HPDE6-E6E7 (cell line): ENCODE results near the gene ZBTB46.
"Not testable (repeated sequence)": the region's sequence is repeated elsewhere in the genome, so short reads cannot be mapped to it uniquely, and the experiment has no call there.

ENCODE experiments used
- DNase-seq: peaks from one replicate; pipeline ENCODE4 v3.0.0; 2011; ENCODE audit warnings: missing footprints; ENCODE audit errors: extremely low spot score

The ZBTB46 gene

DNA sequence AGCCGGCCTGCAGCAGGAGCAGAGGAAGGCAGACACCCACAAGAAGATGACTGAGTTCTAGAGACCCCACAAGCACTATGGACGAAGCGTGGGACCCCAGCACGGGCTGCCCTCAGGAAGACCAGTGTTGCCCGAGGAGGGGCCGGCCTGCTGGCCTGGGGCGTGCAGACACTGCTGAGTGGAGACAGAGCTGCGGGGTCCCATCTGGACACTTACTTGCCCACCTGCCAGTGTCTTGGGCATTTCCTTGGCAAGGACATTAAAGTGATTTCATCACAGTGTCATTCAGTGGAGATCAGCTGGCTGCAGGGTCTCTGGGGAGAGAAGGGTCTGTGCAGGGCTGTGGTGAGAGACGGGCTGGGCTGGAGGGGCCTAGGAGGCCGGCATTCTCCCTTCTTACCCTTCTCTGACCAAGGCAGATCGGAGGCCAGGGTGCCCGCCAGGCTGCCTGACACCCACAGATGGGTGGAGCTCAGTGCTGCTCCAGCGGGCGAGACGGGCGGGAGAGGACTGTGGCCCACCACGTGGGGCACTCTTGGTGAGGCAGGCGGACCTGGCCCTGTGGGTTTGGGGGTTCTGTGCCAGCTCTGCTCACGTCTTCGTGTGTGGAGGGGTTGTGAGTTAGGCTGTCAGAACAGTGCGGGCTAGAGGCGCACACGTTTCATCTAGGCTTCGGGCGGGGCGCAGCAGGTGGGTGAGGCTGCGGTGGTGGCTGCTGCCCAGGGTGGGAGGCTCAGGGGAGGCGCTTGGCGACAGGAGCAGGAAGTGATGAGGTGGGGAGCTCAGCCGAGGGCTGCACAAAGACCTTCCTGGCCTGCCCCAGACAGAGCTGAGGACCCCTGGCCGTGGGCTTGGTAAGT lies 95.0 kb downstream of the ZBTB46 start, which contains the start of gene LIME1:
Gene LIME1 (plus strand): TSS at position 806 of the 860 bp plus-strand sequence. CDS start 886 bp downstream, outside the sequence.
- DNase-seq, result no peak

DNA sequence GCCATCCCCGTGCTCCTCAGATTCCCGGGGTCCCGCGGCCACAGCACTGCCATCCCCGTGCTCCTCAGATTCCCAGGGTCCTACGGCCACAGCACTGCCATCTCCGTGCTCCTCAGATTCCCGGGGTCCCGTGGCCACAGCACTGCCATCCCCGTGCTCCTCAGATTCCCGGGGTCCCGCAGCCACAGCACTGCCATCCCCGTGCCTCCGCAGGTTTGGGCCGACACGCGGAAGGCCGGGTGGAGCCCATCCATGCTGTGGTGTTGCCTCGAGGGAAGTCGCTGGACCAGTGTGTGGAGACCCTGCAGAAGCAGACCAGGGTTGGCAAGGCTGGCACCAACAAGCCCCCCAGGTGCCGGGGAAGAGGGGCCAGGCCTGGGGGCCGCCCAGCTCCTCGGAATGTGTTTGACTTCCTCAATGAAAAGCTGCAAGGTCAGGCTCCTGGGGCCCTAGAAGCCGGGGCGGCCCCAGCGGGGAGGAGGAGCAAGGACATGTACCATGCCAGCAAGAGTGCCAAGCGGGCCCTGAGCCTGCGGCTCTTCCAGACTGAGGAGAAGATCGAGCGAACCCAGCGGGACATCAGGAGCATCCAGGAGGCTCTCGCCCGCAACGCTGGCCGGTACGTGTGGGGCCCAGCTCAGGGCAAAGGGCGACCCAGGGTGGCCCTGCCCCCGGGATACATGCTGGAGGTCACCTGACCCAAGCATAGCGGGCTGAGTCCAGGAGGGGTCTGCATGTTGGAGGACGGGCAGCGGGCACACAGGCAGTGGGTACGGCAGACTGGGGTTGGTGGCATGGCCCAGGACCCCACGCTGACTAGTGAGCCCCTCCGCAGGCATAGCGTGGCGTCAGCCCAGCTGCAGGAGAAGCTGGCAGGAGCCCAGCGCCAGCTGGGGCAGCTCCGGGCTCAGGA lies 95.9 kb downstream of the ZBTB46 start:
- no peak for DNase-seq

DNA sequence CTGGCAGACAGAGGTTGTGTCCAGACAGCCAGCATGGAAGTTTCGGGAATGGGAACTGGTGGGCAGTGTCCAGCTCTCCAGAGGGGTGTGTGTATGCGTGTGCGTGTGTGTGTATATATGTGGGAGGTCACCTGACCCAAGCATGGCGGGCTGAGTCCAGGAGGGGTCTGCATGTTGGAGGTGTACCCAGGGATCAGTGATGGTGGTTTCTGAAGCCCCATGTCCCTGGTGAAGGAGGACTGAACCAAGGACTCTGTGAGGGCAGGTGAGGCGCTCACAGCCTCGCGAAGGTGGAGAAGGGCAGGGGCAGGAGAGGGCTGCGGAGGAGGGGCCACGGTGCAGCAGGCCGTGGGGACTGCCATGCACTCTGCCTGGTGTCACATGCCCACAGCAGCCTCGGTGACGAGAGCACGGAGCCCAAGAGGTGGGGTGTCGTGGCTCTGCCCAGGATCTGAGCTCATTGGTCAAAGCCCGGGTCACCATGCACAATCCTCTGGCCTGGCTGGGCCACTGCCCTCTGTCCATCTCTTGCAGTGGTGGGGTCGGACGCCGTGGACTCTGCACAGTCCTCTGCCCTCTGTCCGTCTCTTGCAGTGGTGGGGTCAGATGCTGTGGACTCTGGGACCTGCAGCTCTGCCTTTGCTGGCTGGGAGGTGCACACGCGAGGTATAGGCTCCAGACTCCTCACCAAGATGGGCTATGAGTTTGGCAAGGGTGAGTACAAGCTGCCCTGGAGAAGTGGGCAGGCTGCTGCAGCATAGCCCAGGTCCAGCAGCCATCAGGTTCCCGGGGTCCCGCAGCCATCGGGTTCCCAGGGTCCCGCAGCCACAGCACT lies 96.7 kb downstream of the ZBTB46 start:
- DNase-seq, result no peak

DNA sequence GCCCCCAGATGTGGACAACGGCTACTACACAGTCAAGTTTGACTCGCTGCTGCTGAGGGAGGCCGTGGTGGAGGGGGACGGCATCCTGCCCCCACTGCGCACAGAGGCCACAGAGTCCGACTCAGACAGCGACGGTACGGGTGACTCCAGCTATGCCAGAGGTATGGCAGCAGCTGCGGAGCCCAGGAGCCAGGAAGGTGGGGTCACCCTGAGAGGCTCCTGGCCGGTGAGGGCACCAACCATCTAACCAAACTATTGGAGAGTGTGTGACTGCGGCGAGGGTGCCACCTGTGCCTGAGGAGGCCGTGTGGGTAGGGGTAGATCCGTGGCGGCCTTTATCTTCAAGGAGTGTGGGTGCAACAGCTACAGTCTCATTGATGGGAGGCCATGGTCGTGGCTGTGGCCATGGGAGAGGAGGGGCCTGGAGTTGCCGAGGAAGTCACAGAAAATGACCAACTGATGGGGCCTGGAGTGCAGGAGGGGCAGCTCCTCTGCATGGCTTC lies 97.4 kb downstream of the ZBTB46 start:
- no peak for DNase-seq

DNA sequence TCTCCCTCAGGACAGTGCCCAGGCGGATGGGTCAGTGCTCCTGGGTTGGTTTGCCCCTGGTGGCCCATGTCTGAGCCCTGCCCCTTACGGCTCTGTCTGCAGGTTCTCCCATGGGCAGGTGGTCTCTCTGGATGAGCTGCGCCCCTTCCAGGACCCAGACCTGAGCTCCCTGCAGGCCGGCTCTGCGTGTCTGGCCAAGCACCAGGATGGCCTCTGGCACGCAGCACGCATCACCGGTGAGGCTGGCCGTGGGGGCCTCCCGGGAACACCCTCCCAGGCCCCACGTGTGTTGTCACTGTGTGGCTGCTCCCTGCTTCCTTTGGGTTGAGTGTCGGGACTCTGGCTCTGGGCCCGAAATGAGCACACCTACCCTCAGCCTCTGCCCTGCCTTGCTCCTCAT lies 97.9 kb downstream of the ZBTB46 start:
- DNase-seq, result no peak

DNA sequence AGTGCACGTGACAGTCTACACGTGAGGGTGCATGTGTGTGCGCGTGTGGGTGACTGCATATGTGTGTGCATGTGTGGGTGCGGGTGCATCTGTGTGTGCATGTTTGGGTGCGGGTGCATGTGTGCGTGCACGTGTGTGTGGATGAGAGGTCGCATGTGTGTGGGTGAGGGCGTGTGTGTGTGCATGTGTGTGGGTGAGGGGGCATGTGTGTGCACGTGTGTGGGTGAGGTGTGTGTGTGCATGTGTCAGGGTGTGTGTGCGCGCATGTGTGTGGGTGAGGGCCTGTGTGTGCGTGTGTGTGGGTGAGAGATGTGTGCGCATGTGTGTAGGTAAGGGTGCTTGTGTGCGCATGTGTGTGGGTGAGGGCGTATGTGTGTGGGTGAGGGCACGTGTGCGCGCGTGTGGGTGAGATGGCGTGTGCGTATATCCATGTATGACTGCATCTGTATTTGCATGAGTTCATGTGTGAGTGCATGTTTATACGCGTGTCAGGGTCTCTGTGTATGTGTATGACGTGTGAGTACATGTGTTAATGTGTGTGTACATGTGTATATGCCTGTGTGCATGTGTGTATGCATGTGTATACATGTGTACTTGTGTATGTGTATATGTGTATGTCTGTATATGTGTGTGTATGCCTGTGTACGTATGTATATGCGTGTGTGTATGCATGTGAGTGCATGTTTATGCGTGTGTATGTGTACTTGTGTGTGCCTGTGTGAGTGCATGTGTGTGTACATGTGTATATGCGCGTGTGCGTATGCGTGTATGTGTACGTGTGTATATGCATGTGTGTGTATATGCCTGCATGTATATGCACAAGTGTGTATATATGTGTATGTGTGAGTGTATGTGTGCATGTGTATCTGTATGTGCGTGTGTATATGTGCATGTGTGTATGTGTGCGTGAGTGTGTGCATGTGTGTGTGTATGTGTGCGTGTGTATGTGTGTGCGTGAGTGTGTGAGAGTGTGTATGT lies 98.7 kb downstream of the ZBTB46 start:
- no peak for DNase-seq

DNA sequence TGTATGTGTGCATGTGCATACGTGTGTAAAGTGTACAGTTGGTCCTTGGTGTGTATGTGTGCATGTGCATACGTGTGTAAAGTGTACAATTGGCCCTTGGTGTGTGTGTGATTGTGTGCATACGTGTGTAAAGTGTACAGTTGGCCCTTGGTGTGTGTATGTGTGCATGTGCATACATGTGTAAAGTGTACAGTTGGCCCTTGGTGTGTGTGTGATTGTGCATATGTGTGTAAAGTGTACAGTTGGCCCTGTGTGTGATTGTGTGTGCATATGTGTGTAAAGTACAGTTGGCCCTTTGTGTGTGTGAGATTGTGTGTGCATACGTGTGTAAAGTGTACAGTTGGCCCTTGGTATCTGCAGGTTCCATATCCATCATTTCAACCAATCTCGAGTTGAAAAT lies 99.7 kb downstream of the ZBTB46 start:
- no peak for DNase-seq

DNA sequence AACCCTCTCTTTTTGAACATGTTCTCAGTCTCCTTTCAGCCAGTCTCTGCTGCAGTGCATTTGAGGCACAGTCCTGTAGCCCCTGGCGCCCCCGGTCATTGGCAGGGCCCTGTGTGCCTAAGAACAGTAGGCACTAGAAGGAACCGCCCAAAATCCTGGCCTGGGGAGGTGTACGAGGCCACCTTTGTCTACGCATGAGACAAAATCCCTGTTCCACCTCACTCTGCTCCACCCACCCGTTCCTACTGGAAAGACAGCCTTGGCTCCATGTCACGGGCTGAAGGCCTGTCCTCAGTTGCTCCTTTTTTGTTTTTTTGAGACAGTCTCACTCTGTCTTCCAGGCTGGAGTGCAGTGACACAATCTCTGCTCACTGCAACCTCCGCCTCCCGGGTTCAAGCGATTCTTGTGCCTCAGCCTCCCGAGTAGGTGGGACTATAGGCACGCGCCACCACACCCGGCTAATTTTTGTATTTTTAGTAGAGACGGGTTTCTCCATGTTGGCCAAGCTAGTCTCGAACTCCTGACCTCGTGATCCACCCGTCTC lies 100.8 kb downstream of the ZBTB46 start:
- DNase-seq, result not testable (repeated sequence)

DNA sequence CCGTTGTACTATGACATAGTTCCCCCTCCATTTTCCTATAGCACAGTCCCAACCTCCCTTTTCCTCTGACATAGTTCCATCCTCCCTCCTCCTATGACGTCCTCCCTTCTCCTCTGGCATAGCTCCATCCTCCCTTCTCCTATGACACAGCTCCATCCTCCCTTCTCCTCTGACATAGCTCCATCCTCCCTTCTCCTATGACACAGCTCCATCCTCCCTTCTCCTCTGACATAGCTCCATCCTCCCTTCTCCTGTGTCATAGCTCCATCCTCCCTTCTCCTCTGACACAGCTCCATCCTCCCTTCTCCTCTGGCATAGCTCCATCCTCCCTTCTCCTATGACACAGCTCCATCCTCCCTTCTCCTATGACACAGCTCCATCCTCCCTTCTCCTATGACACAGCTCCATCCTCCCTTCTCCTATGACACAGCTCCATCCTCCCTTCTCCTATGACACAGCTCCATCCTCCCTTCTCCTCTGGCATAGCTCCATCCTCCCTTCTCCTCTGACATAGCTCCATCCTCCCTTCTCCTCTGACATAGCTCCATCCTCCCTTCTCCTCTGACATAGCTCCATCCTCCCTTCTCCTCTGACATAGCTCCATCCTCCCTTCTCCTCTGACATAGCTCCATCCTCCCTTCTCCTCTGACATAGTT lies 108.0 kb downstream of the ZBTB46 start:
- DNase-seq, result not testable (repeated sequence)

DNA sequence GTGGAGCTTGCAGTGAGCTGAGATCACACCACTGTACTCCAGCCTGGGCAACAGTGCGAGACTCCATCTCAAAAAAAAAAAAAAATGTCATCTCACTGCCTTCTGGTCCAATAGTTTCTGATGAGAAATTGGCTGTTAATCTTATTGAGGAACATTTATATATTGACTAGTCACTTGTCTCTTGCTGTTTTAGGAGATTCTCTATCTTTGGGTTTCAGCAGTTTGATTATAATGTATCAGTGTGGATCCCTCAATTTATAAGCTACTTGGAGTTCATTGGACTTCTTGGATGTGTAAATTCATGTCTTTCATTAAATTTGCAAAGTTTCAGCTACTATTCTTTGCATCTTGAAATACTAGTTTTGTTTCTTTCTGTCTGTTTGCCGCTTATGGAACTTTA lies 112.1 kb downstream of the ZBTB46 start:
- no peak for DNase-seq

DNA sequence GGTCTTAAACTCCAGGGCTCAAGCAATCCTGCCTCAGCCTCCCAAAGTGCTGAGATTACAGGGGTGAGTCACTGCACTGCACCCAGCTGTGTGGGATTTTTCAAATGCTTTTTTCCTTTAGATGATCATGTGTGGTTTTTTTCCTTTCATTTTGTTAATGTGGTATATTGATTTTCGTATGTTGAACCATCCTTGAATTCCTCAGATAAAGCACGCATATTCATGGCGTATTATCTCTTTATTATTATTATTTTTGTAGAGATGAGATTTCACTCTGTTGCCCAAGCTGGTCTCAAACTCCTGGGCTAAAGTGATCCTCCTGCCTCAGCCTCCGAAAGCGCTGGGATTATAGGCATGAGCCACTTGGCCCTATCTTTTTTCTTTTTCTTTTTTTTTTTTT lies 116.2 kb downstream of the ZBTB46 start:
- DNase-seq, result no peak

DNA sequence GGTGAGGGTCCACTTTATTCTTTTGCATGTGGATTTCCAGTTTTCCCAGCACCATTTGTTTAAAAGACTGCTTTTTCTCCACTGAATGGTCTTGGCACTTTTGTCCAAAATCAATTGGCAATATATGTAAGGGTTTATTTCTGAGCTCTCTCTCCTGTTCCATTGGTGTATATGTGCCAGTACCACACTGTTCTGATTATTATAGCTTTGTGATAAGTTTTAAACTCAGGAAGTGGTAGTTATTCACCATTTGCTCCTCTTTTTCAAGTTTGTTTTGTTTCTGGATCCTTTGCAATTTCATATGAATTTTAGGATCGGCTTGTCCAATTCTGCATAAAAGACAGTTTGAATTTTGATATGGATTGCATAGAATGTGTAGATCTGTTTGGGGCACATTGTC lies 118.9 kb downstream of the ZBTB46 start:
- no peak for DNase-seq

DNA sequence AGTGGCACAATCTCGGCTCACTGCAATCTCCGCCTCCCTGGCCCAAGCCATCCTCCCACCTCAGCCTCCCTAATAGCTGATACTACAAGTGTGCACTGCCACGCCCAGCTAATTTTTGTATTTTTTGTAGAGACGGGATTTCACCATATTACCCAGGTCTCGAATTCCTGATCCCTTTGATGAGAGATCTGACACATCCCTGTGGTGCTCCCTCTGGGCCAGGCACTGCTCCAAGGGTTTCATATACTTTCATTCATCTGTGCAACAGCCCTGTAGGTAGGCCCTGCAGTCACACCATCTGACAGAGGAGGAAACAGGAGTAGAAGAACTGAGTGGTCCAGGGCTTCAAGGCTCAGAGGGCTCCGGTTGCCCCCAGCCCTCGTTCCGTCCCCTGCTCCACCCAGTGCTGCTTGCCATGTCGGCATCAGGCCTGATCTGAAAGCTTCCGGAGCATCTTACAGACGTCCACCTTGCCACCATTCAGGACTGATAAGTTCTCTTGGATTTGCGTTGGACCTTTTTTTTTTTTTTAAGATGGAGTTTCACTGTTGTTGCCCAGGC lies 119.9 kb downstream of the ZBTB46 start:
- no peak for DNase-seq

DNA sequence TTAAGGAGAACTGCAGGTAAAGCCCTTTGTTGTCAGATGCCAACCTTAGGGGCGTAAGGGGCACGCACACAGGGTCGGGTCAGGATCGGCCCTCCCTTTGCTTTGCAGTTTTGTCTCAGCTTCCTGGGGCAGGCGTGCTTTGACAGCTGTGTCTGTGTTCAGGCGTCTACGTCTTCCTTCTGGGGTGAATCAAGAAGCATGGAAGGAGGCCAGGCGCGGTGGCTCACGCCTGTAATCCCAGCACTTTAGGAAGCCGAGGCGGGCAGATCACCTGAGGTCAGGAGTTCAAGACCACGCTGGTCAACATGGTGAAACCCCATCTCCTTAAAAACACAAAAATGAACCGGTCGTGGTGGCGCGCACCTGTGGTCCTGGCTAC lies 121.9 kb downstream of the ZBTB46 start:
- DNase-seq, result no peak

DNA sequence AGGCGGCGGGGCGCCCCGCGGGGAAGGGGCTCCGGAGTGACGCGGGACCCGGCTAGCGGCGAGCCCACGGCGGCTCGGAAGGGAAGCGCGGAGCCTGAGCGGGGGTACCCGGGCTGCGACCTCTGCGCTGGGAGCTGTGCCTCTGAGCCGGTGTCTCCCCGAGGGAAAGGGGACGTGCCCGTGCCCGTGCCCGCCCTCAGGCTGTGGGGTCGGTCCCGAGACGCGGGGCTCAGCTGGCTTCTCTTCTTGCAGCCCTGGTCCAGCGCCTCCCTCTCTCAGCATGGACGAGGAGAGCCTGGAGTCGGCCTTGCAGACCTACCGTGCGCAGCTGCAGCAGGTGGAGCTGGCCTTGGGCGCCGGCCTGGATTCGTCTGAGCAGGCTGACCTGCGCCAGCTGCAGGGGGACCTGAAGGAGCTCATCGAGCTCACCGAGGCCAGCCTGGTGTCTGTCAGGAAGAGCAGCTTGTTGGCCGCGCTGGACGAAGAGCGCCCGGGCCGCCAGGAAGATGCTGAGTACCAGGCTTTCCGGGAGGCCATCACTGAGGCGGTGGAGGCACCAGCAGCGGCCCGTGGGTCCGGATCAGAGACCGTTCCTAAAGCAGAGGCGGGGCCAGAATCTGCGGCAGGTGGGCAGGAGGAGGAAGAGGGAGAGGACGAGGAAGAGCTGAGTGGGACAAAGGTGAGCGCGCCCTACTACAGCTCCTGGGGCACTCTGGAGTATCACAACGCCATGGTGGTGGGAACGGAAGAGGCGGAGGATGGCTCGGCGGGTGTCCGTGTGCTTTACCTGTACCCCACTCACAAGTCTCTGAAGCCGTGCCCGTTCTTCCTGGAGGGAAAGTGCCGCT lies 122.5 kb downstream of the ZBTB46 start:
- no peak for DNase-seq

DNA sequence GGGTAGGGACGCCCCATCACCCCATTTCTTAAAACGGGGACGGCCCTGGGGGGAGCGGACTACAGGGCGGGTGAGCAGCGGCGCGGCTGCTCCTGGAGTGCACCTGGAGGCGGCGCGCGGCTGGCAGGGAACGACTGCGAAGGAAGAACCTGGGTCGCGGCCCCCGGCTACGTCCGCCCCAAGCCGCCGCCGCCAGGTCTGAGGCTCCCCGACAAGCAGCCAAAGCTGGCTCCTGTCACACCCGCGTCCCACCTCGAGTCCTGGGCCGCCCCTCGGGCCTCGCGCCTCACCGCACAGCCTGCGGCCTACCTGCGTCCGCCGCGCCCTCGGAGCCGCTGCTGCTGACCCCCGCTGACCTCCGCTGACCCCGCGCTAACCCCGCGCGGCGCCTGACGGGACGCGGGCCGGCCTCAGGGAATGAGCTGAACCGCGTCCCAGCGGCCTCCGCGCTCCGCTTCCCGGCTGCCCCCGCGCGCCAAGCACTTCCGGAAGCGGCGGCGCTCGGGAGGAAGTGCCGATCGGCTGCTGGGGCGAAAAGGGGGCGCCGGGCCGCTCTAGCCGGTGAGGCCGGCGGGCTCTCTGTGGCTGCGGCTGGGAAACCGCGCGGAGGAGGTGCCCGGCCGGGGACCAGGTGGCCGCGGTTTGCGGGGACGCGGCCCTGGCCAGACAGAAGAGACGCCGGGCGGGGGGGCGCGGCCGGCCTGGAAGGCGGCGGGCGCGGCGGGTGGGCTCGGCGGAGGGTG lies 123.3 kb downstream of the ZBTB46 start, which contains the start of the genes ARFRP1 and ZGPAT:
Gene ARFRP1 (minus strand): TSS at position 419 of the 743 bp plus-strand sequence. CDS start 885 bp downstream, outside the sequence.
Gene ZGPAT (plus strand): TSS at position 482 of the 743 bp plus-strand sequence. CDS start 542 bp downstream, outside the sequence.
- no peak for DNase-seq

DNA sequence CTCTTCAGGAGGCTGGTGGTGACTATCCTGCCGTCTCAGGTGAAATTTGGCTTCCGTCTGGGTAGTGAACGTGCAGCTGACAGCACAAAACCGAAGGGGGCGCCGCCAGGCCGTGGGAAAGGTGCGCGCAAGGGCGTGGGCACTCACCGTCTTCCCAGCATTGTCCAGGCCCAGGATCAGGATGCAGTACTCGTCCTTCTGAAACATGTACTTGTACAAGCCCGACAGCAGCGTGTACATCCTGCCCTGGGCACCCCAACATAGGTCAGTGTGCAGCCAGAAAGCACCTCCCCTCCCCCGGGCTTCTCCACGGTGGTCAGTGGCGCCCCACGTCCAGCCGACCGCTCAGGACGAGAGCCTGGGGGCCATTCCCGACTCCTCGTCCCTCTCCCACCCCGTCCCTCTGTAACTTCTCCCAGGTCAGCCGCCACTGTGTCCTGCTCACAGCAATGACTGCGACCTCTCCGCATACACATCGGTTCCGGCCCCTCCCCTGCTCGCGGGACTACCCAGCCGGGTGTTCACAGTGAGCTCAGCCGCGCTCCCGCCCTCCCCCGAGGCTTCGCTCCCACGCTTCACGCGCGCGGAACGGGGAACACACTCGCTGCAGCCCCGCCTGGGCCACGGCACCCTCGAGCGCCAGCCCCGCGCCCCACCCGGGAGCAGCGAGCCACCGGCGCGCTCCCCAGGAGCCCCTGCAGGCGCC lies 124.1 kb downstream of the ZBTB46 start:
- DNase-seq, result no peak
